T-cell (primary cell): ENCODE data around the gene ZNF408. TPM values are rescaled to one million over a fixed set of nuclear protein-coding genes. Genes with fewer than 3 reads are reported as not detected.

ENCODE experiments used
- ATAC-seq, 4 experiments: fragments of 200-7000 bp in 3 of 4; fragments of 150-1000 bp in 1 of 4; cut with Tn5 transposase; replicated peaks in 1 of 4; 1 replicate in 3 of 4; 2 replicates in 1 of 4; pipeline ENCODE4 v1.10.0; 2021; ENCODE audit warnings: moderate library complexity in 3 of 4, mild to moderate bottlenecking in 2 of 4, moderate number of reproducible peaks in 1 of 4
- CTCF ChIA-PET, 2 donors: fragments of 300-600 bp; sonication (Branson Sonifier 250); formaldehyde crosslinking; loops; one replicate each; lab custom pipeline; 2022; ENCODE audit warnings: antibody characterized with exemption in 2 of 2; lab: Charles Lee
- POLR2A ChIA-PET, 2 donors: fragments of 300-600 bp; sonication (Branson Sonifier 250); formaldehyde crosslinking; loops; one replicate each; lab custom pipeline; 2022; ENCODE audit warnings: antibody characterized with exemption in 2 of 2; lab: Charles Lee
- DNase-seq, 35 experiments: peaks; one replicate each; pipeline versions ENCODE4 v3.0.0 to v3.0.0-alpha.2; 2013 to 2023
- H3K27ac ChIP-seq: one replicate; pipeline ENCODE4 v1.5.1; 2013; ENCODE audit warnings: low read length
- H3K27me3 ChIP-seq, 2 experiments: replicated peaks in 1 of 2; 1 replicate in 1 of 2; 2 replicates in 1 of 2; pipeline versions ENCODE4 v1.6.1 to v1.7.0; 2013; ENCODE audit warnings: low read length in 1 of 2, mixed read lengths in 1 of 2; ENCODE audit not compliant: control insufficient read depth in 2 of 2, insufficient read depth in 2 of 2; ENCODE audit errors: extremely low read depth in 1 of 2
- H3K36me3 ChIP-seq, 2 donors: 1 replicate in 1 of 2; 2 replicates in 1 of 2; pipeline versions ENCODE4 v1.6.1 to v1.7.0; 2013; ENCODE audit warnings: low read length in 1 of 2; ENCODE audit not compliant: control insufficient read depth in 2 of 2, insufficient read depth in 1 of 2; ENCODE audit errors: extremely low read depth in 1 of 2
- H3K4me1 ChIP-seq, 2 experiments: 1 replicate in 1 of 2; 2 replicates in 1 of 2; pipeline versions ENCODE4 v1.6.1 to v1.7.0; 2013; ENCODE audit warnings: low read length in 2 of 2, mixed read lengths in 1 of 2; ENCODE audit not compliant: insufficient read depth in 2 of 2, control insufficient read depth in 1 of 2; ENCODE audit errors: extremely low read depth in 1 of 2
- H3K4me3 ChIP-seq, 2 donors: 1 replicate in 1 of 2; 2 replicates in 1 of 2; pipeline versions ENCODE4 v1.5.1 to v1.7.0; 2013; ENCODE audit warnings: mild to moderate bottlenecking in 2 of 2, low read length in 1 of 2, moderate library complexity in 1 of 2; ENCODE audit not compliant: control insufficient read depth in 1 of 2; ENCODE audit errors: extremely low read depth in 1 of 2
- H3K9me3 ChIP-seq: 2 replicates; pipeline ENCODE4 v1.7.0; 2013
- H3K27ac Mint-ChIP-seq, 2 donors: one replicate each; pipeline ENCODE4 v1.8.0; 2020 to 2021; ENCODE audit warnings: mild to moderate bottlenecking in 2 of 2, mixed read lengths in 2 of 2
- H3K27me3 Mint-ChIP-seq, 2 donors: one replicate each; pipeline ENCODE4 v1.8.0; 2021 to 2022; ENCODE audit warnings: mixed read lengths in 2 of 2
- H3K36me3 Mint-ChIP-seq: one replicate; pipeline ENCODE4 v1.8.0; 2021; ENCODE audit warnings: mixed read lengths
- H3K4me1 Mint-ChIP-seq, 3 donors: one replicate each; pipeline ENCODE4 v1.8.0; 2020 to 2022; ENCODE audit warnings: mixed read lengths in 3 of 3, mild to moderate bottlenecking in 1 of 3
- H3K4me3 Mint-ChIP-seq, 3 donors: one replicate each; pipeline ENCODE4 v1.8.0; 2020 to 2022; ENCODE audit warnings: mild to moderate bottlenecking in 3 of 3, mixed read lengths in 3 of 3, moderate library complexity in 3 of 3
- H3K9me3 Mint-ChIP-seq, 3 donors: one replicate each; pipeline ENCODE4 v1.8.0; 2020 to 2022; ENCODE audit warnings: mixed read lengths in 3 of 3
- WGBS: methylation state at CpG from one replicate; pipeline ENCODE4 v1.1.5; 2013; ENCODE audit warnings: missing lambda C conversion rate; ENCODE audit not compliant: insufficient coverage; 5-methylcytosine and 5-hydroxymethylcytosine counted together
- total RNA-seq, 35 experiments: library from RNA in 6 of 35; stranded (reverse) in 6 of 35; fragments of 120-200 nt in 1 of 35; gene quantifications; one replicate each; pipeline versions ENCODE4 v1.2.1 to v1.2.4 and lab custom pipeline; 2013 to 2026

The ZNF408 gene
- total RNA-seq, 5 donors from 2014 or later (not counting 1 experiment from before 2014, with no cell fraction given) = 6.1 to 22.4 (median 19.7) TPM

DNA sequence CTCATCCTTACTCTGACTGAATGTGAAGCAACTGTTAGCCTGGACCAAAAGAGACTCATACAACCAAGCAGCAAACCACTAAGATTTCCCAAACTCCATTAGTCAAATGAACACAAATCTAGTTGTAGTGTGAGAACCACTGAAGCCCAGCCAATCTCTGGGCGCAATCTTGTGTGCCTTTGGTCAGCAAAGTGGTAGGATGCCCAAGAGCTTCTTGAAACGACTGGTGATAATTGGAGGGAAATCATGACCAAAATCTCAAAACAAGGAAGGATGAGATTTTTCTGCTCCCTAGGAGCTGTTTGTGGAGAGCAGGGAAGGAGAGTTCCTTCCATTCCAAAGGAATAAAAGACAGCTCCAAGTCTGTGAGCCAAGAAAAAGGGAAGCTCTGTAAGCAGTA lies 42.2 kb downstream of the ZNF408 start:
- DNase-seq = no peak
- peaks cover 45% of the 10 kb centered on the region for H3K36me3 Mint-ChIP-seq

DNA sequence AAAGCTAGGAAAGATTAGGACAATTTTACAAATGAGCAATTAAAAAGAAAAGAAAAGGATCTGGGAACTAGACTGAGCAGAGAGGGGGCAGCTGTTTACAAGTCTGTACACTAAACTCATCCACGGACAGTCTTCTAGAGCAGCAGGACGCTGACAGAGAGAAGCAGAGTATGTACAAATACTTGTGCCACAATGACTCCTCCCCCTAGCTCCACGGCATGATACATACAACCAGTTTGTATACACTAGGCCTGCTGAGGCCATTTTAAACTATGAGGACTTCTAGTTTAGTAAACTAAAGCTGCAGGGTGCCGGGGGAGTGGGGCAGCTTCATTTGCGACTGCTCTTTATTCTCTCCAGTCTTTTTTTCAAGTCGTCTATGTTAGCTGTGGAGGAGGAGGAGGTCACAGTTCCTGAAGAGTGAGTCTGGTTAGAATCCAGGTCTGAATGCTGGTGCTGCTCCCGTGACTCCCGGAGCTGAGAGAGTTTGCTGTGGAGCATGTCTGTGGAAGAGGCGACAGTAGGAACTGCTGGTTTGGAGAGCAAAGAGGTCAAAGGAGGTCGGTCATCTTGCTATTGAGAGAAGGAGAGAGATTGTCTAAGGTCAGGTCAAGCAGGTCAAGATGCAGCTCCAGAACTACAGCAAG lies 43.0 kb downstream of the ZNF408 start:
- Histone ChIP-seq H3K4me1 (no peaks in the 10 kb centered on the region), H3K4me3 (no peak overlapping the region), H3K27me3 (no peaks in the 10 kb centered on the region), H3K36me3 (peaks cover 5 to 55% of the 10 kb centered on the region in 2 donors), H3K9me3 (no peaks in the 10 kb centered on the region), H3K27ac (no peak overlapping the region)
- no peak for DNase-seq
- 97% methylated on average over 9 of the region's 10 CpGs for WGBS
- ATAC-seq = no peak
- Mint-ChIP-seq H3K27ac (no peak overlapping the region), H3K4me3 (no peak overlapping the region), H3K9me3 (no peaks in the 10 kb centered on the region), H3K4me1 (no peaks in the 10 kb centered on the region), H3K36me3 (peaks cover 47% of the 10 kb centered on the region), H3K27me3 (no peaks in the 10 kb centered on the region)
- ChIA-PET CTCF (no interaction called here), POLR2A (no interaction called here)

More for the DNA sequence above, 42.2 kb downstream of the ZNF408 start:
- Histone ChIP-seq H3K36me3 (peaks cover 5 to 52% of the 10 kb centered on the region in 2 donors), H3K27me3 (no peaks in the 10 kb centered on the region), H3K9me3 (no peaks in the 10 kb centered on the region), H3K4me1 (no peaks in the 10 kb centered on the region), H3K27ac (no peak overlapping the region), H3K4me3 (no peak overlapping the region)
- no peaks in the 10 kb centered on the region for H3K4me1 Mint-ChIP-seq
- no CpG with 5 or more reads among the region's 2 CpGs for WGBS
- no peak for ATAC-seq
- CTCF ChIA-PET = no interaction called here
- POLR2A ChIA-PET = no interaction called here
- H3K27me3 Mint-ChIP-seq = no peaks in the 10 kb centered on the region
- H3K9me3 Mint-ChIP-seq = no peaks in the 10 kb centered on the region
- no peak overlapping the region for H3K4me3 Mint-ChIP-seq
- H3K27ac Mint-ChIP-seq = no peak overlapping the region

DNA sequence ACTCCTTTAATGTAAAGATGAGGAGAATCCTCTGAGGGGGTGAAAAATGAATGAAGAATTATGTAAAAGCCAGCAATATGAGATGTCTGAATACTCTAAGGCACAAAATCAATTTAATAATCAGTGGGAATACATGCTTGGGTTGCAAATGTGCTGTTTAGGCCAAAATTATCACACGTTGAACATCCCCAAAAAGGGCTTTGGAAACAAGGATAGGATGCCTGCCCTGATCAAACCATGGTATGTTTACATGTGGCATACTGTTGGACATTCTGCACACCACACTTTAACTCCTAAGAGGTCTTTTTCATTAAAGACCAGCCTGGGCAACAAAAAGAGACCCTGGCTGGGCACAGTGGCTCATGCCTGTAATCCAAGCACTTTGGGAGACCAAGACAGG lies 44.5 kb downstream of the ZNF408 start:
- no peak for ATAC-seq
- no peaks in the 10 kb centered on the region for H3K9me3 Mint-ChIP-seq
- peaks cover 56% of the 10 kb centered on the region for H3K36me3 Mint-ChIP-seq
- ChIA-PET POLR2A (no interaction called here), CTCF (no interaction called here)
- H3K4me3 Mint-ChIP-seq = no peak overlapping the region
- no peak for DNase-seq
- Histone ChIP-seq H3K9me3 (no peaks in the 10 kb centered on the region), H3K4me3 (no peak overlapping the region), H3K27ac (no peak overlapping the region), H3K36me3 (peaks cover 9 to 65% of the 10 kb centered on the region in 2 donors), H3K27me3 (no peaks in the 10 kb centered on the region), H3K4me1 (no peaks in the 10 kb centered on the region)
- no peak overlapping the region for H3K27ac Mint-ChIP-seq
- H3K27me3 Mint-ChIP-seq = no peaks in the 10 kb centered on the region
- no peaks in the 10 kb centered on the region for H3K4me1 Mint-ChIP-seq
- no CpG with 5 or more reads among the region's 1 CpG for WGBS

DNA sequence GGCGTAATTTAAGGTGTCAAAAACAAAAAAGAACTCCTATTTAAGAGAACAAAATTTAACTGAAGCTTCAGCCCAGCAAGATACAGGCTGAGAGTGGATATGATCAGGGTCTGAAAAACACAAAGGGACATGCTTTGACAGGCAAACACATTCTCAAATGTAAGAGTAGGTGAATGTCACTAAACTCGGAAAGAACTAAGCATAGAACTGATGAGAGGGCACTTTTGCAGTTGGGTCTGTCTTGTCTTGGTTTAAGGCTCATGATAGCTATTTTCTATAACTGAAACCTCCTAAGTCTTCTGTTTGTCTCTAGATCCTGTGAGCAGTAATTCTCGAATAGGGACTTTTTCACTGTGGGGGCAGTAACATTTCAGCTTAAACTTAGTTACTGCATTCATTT lies 45.2 kb downstream of the ZNF408 start:
- Mint-ChIP-seq H3K4me3 (no peak overlapping the region), H3K4me1 (no peaks in the 10 kb centered on the region), H3K27ac (no peak overlapping the region), H3K36me3 (peaks cover 62% of the 10 kb centered on the region), H3K27me3 (no peaks in the 10 kb centered on the region), H3K9me3 (no peaks in the 10 kb centered on the region)
- no peaks in the 10 kb centered on the region for H3K4me1 ChIP-seq
- no peaks in the 10 kb centered on the region for H3K27me3 ChIP-seq
- no peak overlapping the region for H3K4me3 ChIP-seq
- no peaks in the 10 kb centered on the region for H3K9me3 ChIP-seq
- WGBS = no CpG with 5 or more reads among the region's 3 CpGs
- no peak overlapping the region for H3K27ac ChIP-seq
- ChIA-PET CTCF (no interaction called here), POLR2A (interaction anchor here in 1 of 2 donors (0.5 kb wide), 1 partner anchor 829 kb away, joined by 4 read pairs; no protein-coding TSS in a partner anchor)
- H3K36me3 ChIP-seq = peaks cover 12 to 72% of the 10 kb centered on the region in 2 donors
- DNase-seq = no peak
- no peak for ATAC-seq

GRCh38 chr11:46747150-46747549 lies 46.3 kb downstream of the ZNF408 start:
- no peak overlapping the region for H3K27ac ChIP-seq
- H3K9me3 Mint-ChIP-seq = no peaks in the 10 kb centered on the region
- no peak for ATAC-seq
- WGBS = 95% methylated on average over 5 of the region's 6 CpGs
- H3K36me3 Mint-ChIP-seq = peaks cover 60% of the 10 kb centered on the region
- H3K36me3 ChIP-seq = peaks cover 12 to 81% of the 10 kb centered on the region in 2 donors
- peak overlapping the region in 1 of 2 donors; percentile 44 for H3K27ac Mint-ChIP-seq
- CTCF ChIA-PET = interaction anchor here in 1 of 2 donors (0.6 kb wide), 1 partner anchor 37 kb away, joined by 6 read pairs; no protein-coding TSS in a partner anchor
- H3K4me1 Mint-ChIP-seq = no peaks in the 10 kb centered on the region
- H3K4me3 ChIP-seq = no peak overlapping the region
- no peaks in the 10 kb centered on the region for H3K27me3 ChIP-seq
- H3K4me1 ChIP-seq = no peaks in the 10 kb centered on the region
- POLR2A ChIA-PET = no interaction called here
- no peaks in the 10 kb centered on the region for H3K27me3 Mint-ChIP-seq
- H3K9me3 ChIP-seq = no peaks in the 10 kb centered on the region
- DNase-seq = no peak
- no peak overlapping the region for H3K4me3 Mint-ChIP-seq

Other genes with a start within 250 kb of the ZNF408 start
- 10 to 100 TPM; 35.5 to 49.7 (median 42.7) TPM for gene AMBRA1, start 107.0 kb upstream of the ZNF408 start, total RNA-seq
- gene HARBI1, start 83.8 kb upstream of the ZNF408 start, total RNA-seq = 10 to 100 TPM in 3 of 5 donors, 1 to 10 TPM in 2; 6.7 to 17.3 (median 10.3) TPM
- 100 to 1,000 TPM in 4 of 5 donors, 10 to 100 TPM in 1; 91.8 to 115 (median 102) TPM for gene ATG13, start 83.5 kb upstream of the ZNF408 start, total RNA-seq
- 10 to 100 TPM; 64.6 to 71.8 (median 70.3) TPM for gene ARHGAP1, start 412 bp upstream of the ZNF408 start, total RNA-seq
- under 1 TPM in 4 of 5 donors, not detected in 1; 0.26 to 0.85 (median 0.57) TPM for gene F2, start 18.2 kb downstream of the ZNF408 start, total RNA-seq
- gene CKAP5, start 145.2 kb downstream of the ZNF408 start, total RNA-seq = 10 to 100 TPM; 34.8 to 44.6 (median 38.0) TPM
- under 1 TPM in 3 of 5 donors, not detected in 2; 0.06 to 0.26 (median 0.13) TPM for gene LRP4, start 217.5 kb downstream of the ZNF408 start, total RNA-seq
- 10 to 100 TPM; 13.3 to 16.9 (median 15.0) TPM for gene CSTPP1, start 235.7 kb downstream of the ZNF408 start, total RNA-seq